GDM1 (cell line): ENCODE data around the gene NUBPL.
"Not testable (repeated sequence)": the region's sequence is repeated elsewhere in the genome, so short reads cannot be mapped to it uniquely, and the experiment has no call there.

ENCODE experiments used
- DNase-seq: peaks from one replicate; lab custom pipeline; 2025; lab: John Stamatoyannopoulos, UW

Gene NUBPL

DNA sequence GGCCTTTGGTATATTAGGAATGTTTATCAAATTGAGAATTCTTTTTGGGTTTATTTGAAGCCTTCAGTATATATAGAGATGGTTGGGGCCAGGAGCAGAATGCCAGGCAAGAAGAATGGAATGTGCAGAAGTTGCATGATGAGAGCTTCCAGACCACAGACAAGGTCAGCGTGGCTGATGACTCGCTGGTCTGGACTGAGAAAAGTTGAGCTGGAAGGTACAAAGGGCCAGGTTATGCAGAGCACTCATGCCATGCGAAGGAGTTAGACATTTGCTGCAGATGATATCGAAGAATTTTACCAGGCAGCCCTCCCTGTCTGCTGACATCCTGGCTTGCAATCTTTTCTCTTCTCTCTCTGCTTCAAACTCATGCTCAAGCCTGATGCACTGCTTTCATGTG, 319.7 kb downstream of the NUBPL start:
- DNase-seq: no peak

GRCh38 chr14:31881531-31882310, 320.5 kb downstream of the NUBPL start:
- DNase-seq: no peak

- no peak for DNase-seq
Measured at GRCh38 chr14:31884238-31884637, 323.0 kb downstream of the NUBPL start.

DNA sequence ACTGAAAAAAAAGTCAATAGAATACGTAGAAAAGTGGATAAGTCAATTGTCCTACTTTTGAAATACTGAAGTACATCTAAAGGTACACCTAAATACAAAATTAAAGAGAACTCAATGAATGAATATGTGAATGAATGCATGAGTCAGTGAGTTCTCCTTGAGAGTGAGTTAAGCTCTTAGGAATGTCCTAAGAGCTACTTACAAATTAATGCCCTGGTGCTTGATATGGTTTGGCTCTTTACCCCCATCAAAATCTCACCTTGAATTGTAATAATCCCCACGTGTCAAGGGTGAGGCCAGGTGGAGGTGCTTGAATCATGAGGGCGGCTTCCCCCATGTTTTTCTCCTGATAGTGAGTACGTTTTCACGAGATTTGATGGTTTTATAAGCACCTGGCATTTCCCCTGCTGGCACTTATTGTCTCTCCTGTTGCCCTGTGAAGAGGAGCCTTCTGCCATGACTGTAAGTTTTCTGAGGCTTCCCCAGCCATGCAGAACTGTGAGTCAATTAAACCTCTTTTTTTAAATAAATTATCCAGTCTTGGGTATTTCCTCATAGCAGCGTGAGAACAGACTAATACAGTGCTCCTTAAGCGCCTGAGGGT, 323.7 kb downstream of the NUBPL start:
- DNase-seq: no peak

GRCh38 chr14:31886156-31886835, 325.1 kb downstream of the NUBPL start:
- no peak for DNase-seq

- no peak for DNase-seq
Measured at GRCh38 chr14:31887929-31888580, 326.9 kb downstream of the NUBPL start.

GRCh38 chr14:31889297-31889696, 328.1 kb downstream of the NUBPL start:
- no peak for DNase-seq

- not testable (repeated sequence) for DNase-seq
Measured at GRCh38 chr14:31890202-31890601, 329.0 kb downstream of the NUBPL start.

DNA sequence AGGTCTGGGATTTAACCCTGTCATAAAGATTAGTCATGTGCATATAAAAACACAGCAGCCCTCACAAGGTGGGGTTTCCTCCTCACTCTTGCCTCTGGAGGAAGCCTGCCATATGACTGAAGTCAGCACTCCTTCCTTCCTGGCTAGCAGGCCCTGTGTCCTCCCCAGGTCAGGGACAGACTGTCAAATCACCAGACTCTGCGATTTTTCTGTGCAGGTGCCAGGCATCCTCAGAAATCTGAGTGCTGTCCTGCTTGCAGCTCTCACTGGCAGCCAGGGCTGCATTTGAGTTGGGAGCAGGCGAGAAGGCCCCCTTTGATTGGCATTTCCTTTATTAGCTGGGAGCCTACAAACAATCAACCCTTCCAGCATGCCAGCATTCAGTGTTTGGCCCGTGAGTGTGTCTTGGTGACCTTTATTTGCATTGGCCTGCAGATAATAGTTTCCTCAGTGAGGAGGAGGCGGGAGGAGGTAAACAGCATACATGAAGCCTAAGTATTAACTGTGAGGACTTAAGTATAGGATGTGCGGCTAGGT, 332.1 kb downstream of the NUBPL start:
- no peak for DNase-seq

DNA sequence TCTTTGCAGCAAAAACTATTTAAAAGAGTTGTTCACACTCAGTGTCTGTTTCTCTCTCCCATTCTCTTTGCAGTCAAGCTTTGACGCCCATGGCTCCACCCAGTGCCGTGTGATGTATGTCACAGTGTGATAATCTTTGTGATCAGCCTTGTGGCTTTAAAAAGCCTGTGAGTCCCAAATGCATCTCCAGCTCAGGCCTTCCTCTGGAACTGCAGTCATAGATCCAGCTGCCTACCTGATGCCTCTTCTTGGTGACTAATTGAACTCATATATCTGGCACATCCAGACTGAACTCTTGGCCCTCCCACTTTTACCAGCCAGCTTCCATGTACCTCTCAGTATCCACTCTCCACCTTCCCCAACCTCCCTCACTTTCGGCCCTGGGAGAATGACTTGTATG, 333.1 kb downstream of the NUBPL start:
- no peak for DNase-seq

GRCh38 chr14:31895206-31895605, 334.0 kb downstream of the NUBPL start:
- DNase-seq: no peak

GRCh38 chr14:31895646-31896045, 334.4 kb downstream of the NUBPL start:
- DNase-seq: no peak

GRCh38 chr14:31897581-31898186, 336.5 kb downstream of the NUBPL start:
- DNase-seq: no peak

- no peak for DNase-seq
Measured at GRCh38 chr14:31898838-31899528, 337.8 kb downstream of the NUBPL start.

- DNase-seq: no peak
Measured at GRCh38 chr14:31902002-31902401, 340.8 kb downstream of the NUBPL start.

DNA sequence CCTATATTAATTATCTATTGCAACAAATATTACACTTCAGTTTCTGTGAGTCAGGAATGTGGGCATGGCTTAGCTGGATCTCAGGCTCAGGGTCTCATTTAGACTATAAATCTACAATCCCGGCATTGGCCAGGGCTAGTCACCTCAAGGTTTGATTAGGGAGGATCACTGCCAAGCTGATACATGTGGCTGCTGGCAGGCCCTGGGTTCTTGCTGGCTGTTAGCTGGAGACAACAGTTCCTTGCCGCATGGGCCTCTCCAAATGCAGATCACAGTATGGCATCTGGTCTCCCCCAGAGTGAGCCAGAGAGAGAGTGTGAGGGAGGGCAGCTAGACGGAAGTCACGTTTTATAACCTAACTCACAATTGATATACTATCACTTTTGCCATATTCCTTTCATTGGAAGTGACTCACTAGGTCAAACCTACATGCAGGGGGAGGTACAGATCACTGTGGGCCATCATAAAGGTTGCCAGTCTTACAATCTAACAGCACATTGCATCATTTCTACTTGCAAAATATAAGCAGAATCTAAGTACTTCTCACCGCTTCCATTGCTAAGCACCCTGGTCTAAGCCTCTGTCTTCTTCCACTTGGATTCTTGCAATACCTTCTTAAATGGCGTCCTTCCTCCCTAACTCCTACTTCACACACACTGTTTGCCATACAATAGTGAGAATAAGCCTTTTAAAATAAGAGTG, 341.9 kb downstream of the NUBPL start:
- DNase-seq: no peak

GRCh38 chr14:31909977-31910376, 348.8 kb downstream of the NUBPL start:
- DNase-seq: no peak
